ENCODE measurements around the gene PAM. TPM values are rescaled to one million over a fixed set of nuclear protein-coding genes. Genes with fewer than 3 reads are reported as not detected.
"Not testable (repeated sequence)": the region's sequence is repeated elsewhere in the genome, so short reads cannot be mapped to it uniquely, and the experiment has no call there.

The PAM gene
- total RNA-seq, 2 experiments from 2014 or later = 63.4 to 65.8 TPM

DNA sequence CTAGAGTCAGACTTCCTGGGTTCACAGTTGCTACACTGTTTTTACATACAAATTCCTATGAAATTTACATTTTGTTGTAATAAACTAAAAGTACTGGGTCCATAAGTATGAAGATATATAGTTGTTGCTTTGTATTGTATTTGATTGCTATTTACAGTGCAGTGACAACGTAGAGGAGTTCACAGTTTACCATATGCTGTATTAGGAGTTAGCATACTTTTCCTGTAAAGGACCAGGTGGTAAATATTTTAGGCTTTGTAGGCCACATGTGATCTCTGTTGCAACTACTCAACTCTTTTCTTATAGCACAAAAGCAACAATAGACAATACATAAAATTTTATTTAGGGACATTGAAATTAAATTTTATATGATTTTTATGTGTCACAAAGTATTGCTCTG lies 18.0 kb downstream of the PAM start:
- Mint-ChIP-seq H3K4me3 (no peak overlapping the region), H3K4me1 (ENCODE audit: low read depth) (peaks cover 38% of the 10 kb centered on the region), H3K9me3 (peaks cover 9% of the 10 kb centered on the region), H3K36me3 (ENCODE audit: low read depth) (peaks cover 14% of the 10 kb centered on the region), H3K27ac (peak overlapping the region; percentile 8), H3K27me3 (no peaks in the 10 kb centered on the region)
- TF ChIP-seq, protein P1, sequence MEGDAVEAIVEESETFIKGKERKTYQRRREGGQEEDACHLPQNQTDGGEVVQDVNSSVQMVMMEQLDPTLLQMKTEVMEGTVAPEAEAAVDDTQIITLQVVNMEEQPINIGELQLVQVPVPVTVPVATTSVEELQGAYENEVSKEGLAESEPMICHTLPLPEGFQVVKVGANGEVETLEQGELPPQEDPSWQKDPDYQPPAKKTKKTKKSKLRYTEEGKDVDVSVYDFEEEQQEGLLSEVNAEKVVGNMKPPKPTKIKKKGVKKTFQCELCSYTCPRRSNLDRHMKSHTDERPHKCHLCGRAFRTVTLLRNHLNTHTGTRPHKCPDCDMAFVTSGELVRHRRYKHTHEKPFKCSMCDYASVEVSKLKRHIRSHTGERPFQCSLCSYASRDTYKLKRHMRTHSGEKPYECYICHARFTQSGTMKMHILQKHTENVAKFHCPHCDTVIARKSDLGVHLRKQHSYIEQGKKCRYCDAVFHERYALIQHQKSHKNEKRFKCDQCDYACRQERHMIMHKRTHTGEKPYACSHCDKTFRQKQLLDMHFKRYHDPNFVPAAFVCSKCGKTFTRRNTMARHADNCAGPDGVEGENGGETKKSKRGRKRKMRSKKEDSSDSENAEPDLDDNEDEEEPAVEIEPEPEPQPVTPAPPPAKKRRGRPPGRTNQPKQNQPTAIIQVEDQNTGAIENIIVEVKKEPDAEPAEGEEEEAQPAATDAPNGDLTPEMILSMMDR (IDR thresholded peaks at IDR 0.05) = no peak
- ChIA-PET CTCF (interaction anchor here (2.0 kb wide), 1 partner anchor 10 kb away, joined by 5 read pairs; no protein-coding TSS in a partner anchor), POLR2A (no interaction called here)
- intact Hi-C loops (cut with micrococcal nuclease) = no loop called here
- DNase-seq (no peak), ATAC-seq (no peak)

DNA sequence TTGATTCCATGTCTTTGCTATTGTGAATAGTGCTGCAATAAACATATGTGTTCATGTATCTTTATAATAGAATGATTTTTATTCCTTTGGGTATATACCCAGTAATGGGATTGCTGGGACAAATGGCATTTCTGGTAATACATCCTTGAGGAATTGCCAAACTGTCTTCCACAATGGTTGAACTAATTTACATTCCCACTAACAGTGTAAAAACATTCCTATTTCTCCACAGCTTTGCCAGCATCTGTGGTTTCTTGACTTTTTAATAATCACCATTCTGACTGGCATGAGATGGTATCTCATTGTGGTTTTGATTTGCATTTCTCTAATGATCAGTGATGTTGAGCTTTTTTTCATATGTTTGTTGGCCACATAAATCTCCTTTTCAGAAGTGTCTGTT lies 20.7 kb downstream of the PAM start:
- DNase-seq; POLR2A ChIA-PET; H3K27me3 Mint-ChIP-seq; H3K4me3 Mint-ChIP-seq; ATAC-seq; H3K9me3 Mint-ChIP-seq; intact Hi-C loops (cut with micrococcal nuclease): not testable (repeated sequence)
- Mint-ChIP-seq H3K4me1 (ENCODE audit: low read depth) (peaks cover 60% of the 10 kb centered on the region), H3K27ac (peak overlapping the region; percentile 69), H3K36me3 (ENCODE audit: low read depth) (peaks cover 21% of the 10 kb centered on the region)
- CTCF ChIA-PET = interaction anchor here (1.6 kb wide), 1 partner anchor 12 kb away, joined by 3 read pairs; no protein-coding TSS in a partner anchor

DNA sequence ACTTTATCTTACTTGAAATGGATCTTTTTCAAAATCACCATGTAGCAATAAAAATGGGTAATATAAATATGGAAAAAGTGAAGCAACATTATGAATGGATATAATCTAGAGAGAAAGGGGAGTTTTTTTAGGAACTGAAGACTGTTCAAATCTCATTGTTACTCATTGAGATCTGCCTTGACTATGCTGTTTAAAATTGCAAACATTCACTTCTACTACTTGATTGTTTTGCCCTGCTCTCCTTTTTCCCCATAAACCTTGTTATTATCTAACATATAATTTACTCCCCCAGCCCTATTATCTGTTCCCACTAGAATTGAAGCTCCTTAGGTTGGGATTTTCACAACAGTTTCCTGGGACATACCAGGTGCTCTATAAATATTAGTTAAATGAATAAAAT lies 22.0 kb downstream of the PAM start:
- peaks cover 69% of the 10 kb centered on the region for H3K4me1 Mint-ChIP-seq (ENCODE audit: low read depth)
- peak overlapping the region; percentile 57 for H3K27ac Mint-ChIP-seq
- peaks cover 23% of the 10 kb centered on the region for H3K36me3 Mint-ChIP-seq (ENCODE audit: low read depth)
- H3K4me3 Mint-ChIP-seq = no peak overlapping the region
- ChIA-PET POLR2A (no interaction called here), CTCF (interaction anchor here (0.7 to 2.6 kb wide), 4 partner anchors 10 to 362 kb away, joined by 3 to 9 read pairs (median 3); no protein-coding TSS in a partner anchor)
- DNase-seq (no peak), ATAC-seq (no peak)
- TF ChIP-seq, protein P1 (IDR thresholded peaks at IDR 0.05) = no peak
- peaks cover 9% of the 10 kb centered on the region for H3K9me3 Mint-ChIP-seq
- no peaks in the 10 kb centered on the region for H3K27me3 Mint-ChIP-seq
- intact Hi-C loops (cut with micrococcal nuclease) = no loop called here

DNA sequence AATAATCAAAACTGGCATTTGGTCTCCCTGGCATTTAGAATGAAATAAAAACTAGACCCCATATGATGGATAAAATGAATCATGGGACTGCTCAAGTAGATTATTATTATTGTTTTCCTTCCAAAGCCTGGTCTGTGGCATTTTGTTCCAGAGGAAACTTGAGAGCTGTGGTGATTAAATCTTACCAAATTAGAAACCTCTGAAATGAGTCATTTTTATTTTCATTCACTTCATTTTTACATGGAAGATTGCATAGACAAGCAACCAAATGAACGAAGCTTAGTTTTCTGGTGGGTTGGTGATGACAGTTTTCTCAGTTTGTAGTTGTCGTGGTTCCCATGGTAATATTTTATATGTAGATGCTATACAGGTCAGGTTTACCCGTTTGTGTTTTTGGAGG lies 23.4 kb downstream of the PAM start:
- ATAC-seq (peak; percentile 84), DNase-seq (peak; percentile 21)
- Mint-ChIP-seq H3K27ac (peak overlapping the region; percentile 76), H3K4me1 (ENCODE audit: low read depth) (peaks cover 74% of the 10 kb centered on the region), H3K4me3 (peak overlapping the region; percentile 12), H3K27me3 (no peaks in the 10 kb centered on the region), H3K9me3 (peaks cover 9% of the 10 kb centered on the region), H3K36me3 (ENCODE audit: low read depth) (peaks cover 30% of the 10 kb centered on the region)
- TF ChIP-seq, protein P1 (IDR thresholded peaks at IDR 0.05) = no peak
- intact Hi-C loops (cut with micrococcal nuclease) = loop anchor here (2.0 kb wide), 1 partner anchor 16 kb away; no protein-coding TSS in a partner anchor
- CTCF ChIA-PET = interaction anchor here (1.5 to 2.6 kb wide), 3 partner anchors 13 to 20 kb away, joined by 3 to 9 read pairs (median 5); no protein-coding TSS in a partner anchor
- POLR2A ChIA-PET = interaction anchor here (0.9 to 1.4 kb wide), 2 partner anchors 13 to 23 kb away, joined by 3 to 4 read pairs; partner anchors contain the start of gene PAM

DNA sequence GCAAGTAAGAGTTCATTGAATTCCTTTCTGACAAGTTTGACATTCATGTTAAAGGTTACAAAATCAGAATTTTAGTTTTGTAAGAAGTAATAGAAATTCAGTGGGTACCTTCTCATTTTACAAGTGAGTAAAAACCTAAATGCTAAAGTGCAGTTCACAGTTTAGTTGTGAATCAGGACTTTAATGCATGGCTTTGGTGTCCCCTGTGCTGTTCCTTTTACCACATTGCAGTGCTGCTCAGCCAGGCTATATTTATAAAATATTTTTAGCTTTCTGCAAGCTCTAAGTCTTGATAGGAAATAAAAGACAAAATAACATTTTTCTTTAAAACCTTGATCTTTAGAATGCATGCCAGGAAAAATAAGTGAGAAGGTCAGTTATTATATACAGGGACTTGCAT lies 26.3 kb downstream of the PAM start:
- H3K9me3 Mint-ChIP-seq = no peaks in the 10 kb centered on the region
- ATAC-seq (no peak), DNase-seq (no peak)
- no peak overlapping the region for H3K4me3 Mint-ChIP-seq
- TF ChIP-seq, protein P1 (IDR thresholded peaks at IDR 0.05) = no peak
- peaks cover 33% of the 10 kb centered on the region for H3K36me3 Mint-ChIP-seq (ENCODE audit: low read depth)
- ChIA-PET CTCF (interaction anchor here (0.6 to 2.8 kb wide), 12 partner anchors 10 to 358 kb away, joined by 3 to 36 read pairs (median 6); partner anchors contain the start of genes GIN1 and PPIP5K2), POLR2A (no interaction called here)
- intact Hi-C loops (cut with micrococcal nuclease) = loop anchor here (10.0 kb wide), 2 partner anchors 263 to 353 kb away; no protein-coding TSS in a partner anchor
- H3K4me1 Mint-ChIP-seq (ENCODE audit: low read depth) = peaks cover 76% of the 10 kb centered on the region
- no peak overlapping the region for H3K27ac Mint-ChIP-seq
- no peaks in the 10 kb centered on the region for H3K27me3 Mint-ChIP-seq
